Nephron (organoid): Measurements from ENCODE around the gene GBA2.
A peak's percentile ranks its signal among the peaks of the same experiment; 100 is the strongest.

Experiments used
- H3K27ac Mint-ChIP-seq, 3 experiments: 2 replicates each; pipeline ENCODE4 v1.8.0; 2020; ENCODE audit warnings: mixed read lengths in 3 of 3, mild to moderate bottlenecking in 2 of 3, moderate library complexity in 1 of 3
- H3K27me3 Mint-ChIP-seq: 2 replicates; pipeline ENCODE4 v1.8.0; 2021; ENCODE audit warnings: low read depth, mild to moderate bottlenecking, moderate library complexity, mixed read lengths
- H3K36me3 Mint-ChIP-seq: 2 replicates; pipeline ENCODE4 v1.8.0; 2020; ENCODE audit warnings: low read depth, mixed read lengths
- H3K4me1 Mint-ChIP-seq: 2 replicates; pipeline ENCODE4 v1.8.0; 2020; ENCODE audit warnings: mixed read lengths
- H3K4me3 Mint-ChIP-seq, 3 experiments: 2 replicates each; pipeline ENCODE4 v1.8.0; 2020; ENCODE audit warnings: mild to moderate bottlenecking in 3 of 3, mixed read lengths in 3 of 3, moderate library complexity in 2 of 3
- H3K9me3 Mint-ChIP-seq: 2 replicates; pipeline ENCODE4 v1.8.0; 2020; ENCODE audit warnings: mixed read lengths
- CTCF ChIP-seq, 3 experiments: fragments of 200-600 bp; sonication (generic); IDR thresholded peaks; one replicate each; pipeline ENCODE4 v1.5.0; 2021; ENCODE audit warnings: antibody characterized with exemption in 3 of 3; ENCODE audit not compliant: unreplicated experiment in 3 of 3

Gene GBA2

GRCh38 chr9:35700031-35700430 is 49.0 kb downstream of the GBA2 start:
- Mint-ChIP-seq H3K4me1 (peaks cover 6% of the 10 kb centered on the region), H3K9me3 (no peaks in the 10 kb centered on the region), H3K4me3 (no peak overlapping the region), H3K27me3 (no peaks in the 10 kb centered on the region), H3K36me3 (peaks cover 23% of the 10 kb centered on the region), H3K27ac (no peak overlapping the region)
- TF ChIP-seq CTCF (IDR thresholded peaks at IDR 0.05; ENCODE audit: unreplicated experiment in 3 of 3): no peak

- Mint-ChIP-seq H3K4me1 (peaks cover 6% of the 10 kb centered on the region), H3K36me3 (peaks cover 7% of the 10 kb centered on the region), H3K27ac (no peak overlapping the region), H3K4me3 (no peak overlapping the region), H3K9me3 (no peaks in the 10 kb centered on the region), H3K27me3 (no peaks in the 10 kb centered on the region)
- TF ChIP-seq CTCF (IDR thresholded peaks at IDR 0.05; ENCODE audit: unreplicated experiment in 3 of 3): no peak
These were observed 50.8 kb downstream of the GBA2 start for GRCh38 chr9:35698231-35698630.

- H3K27ac Mint-ChIP-seq: no peak overlapping the region
- no peaks in the 10 kb centered on the region for H3K27me3 Mint-ChIP-seq
- H3K4me1 Mint-ChIP-seq: peaks cover 6% of the 10 kb centered on the region
- H3K9me3 Mint-ChIP-seq: no peaks in the 10 kb centered on the region
- no peak for TF ChIP-seq CTCF (IDR thresholded peaks at IDR 0.05; ENCODE audit: unreplicated experiment in 3 of 3)
- no peaks in the 10 kb centered on the region for H3K36me3 Mint-ChIP-seq
- no peak overlapping the region for H3K4me3 Mint-ChIP-seq
These were observed 51.5 kb downstream of the GBA2 start for GRCh38 chr9:35697486-35697885.

GRCh38 chr9:35696520-35697215 is 52.4 kb downstream of the GBA2 start:
- no peak overlapping the region for H3K4me3 Mint-ChIP-seq
- H3K4me1 Mint-ChIP-seq: peaks cover 11% of the 10 kb centered on the region
- peak overlapping the region; percentile 11 to 50 (median 20) for H3K27ac Mint-ChIP-seq
- no peaks in the 10 kb centered on the region for H3K36me3 Mint-ChIP-seq
- TF ChIP-seq CTCF (IDR thresholded peaks at IDR 0.05; ENCODE audit: unreplicated experiment in 3 of 3): peak; percentile 81 to 87 (median 84)
- no peaks in the 10 kb centered on the region for H3K9me3 Mint-ChIP-seq
- H3K27me3 Mint-ChIP-seq: no peaks in the 10 kb centered on the region

- Mint-ChIP-seq H3K27ac (peak overlapping the region in 1 of 3 experiments; percentile 50), H3K4me3 (no peak overlapping the region), H3K9me3 (no peaks in the 10 kb centered on the region), H3K4me1 (peaks cover 17% of the 10 kb centered on the region), H3K27me3 (no peaks in the 10 kb centered on the region), H3K36me3 (no peaks in the 10 kb centered on the region)
- no peak for TF ChIP-seq CTCF (IDR thresholded peaks at IDR 0.05; ENCODE audit: unreplicated experiment in 3 of 3)
These were observed 53.1 kb downstream of the GBA2 start for GRCh38 chr9:35695943-35696401.

- H3K27me3 Mint-ChIP-seq: no peaks in the 10 kb centered on the region
- no peaks in the 10 kb centered on the region for H3K9me3 Mint-ChIP-seq
- H3K27ac Mint-ChIP-seq: peak overlapping the region; percentile 65 to 88 (median 81)
- H3K4me3 Mint-ChIP-seq: peak overlapping the region; percentile 89 to 95 (median 91)
- no peak for TF ChIP-seq CTCF (IDR thresholded peaks at IDR 0.05; ENCODE audit: unreplicated experiment in 3 of 3)
- H3K36me3 Mint-ChIP-seq: peaks cover 5% of the 10 kb centered on the region
- peaks cover 34% of the 10 kb centered on the region for H3K4me1 Mint-ChIP-seq
These were observed 57.2 kb downstream of the GBA2 start for GRCh38 chr9:35691757-35692301.
